ENCODE measurements around the gene SPEF1.

The SPEF1 gene

DNA sequence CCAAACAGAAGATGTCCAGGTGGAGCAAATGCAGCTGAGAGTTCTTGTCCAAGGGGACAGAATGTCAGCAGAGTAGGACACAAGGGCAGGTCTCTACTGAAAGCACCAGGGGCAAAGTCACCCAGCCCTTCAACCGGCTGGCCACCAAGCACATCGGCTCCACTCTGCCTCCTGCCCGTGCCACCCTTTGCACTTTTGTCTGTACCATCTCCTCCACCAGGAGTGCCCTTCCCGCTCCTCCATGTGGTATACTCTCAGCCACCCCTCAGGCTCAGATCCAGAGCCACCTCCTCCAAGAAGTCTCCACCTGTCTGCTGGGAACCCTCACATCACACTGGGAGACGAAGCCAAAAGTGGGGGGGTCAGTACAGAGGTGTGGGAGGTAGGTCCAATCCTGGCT, 52.9 kb downstream of the SPEF1 start:
- no peak for DNase-seq
